WERI-Rb-1 (cell line): ENCODE measurements around the gene SLC27A4.

Experiments
- DNase-seq: peaks from one replicate; pipeline ENCODE4 v3.0.0-alpha.2; 2020
- H3K27ac ChIP-seq: fragments of 250-450 bp; sonication (Bioruptor Pico); 2 replicates; pipeline ENCODE4 v1.5.1; 2020; ENCODE audit warnings: mild to moderate bottlenecking, moderate library complexity
- H3K27me3 ChIP-seq: fragments of 250-450 bp; sonication (Bioruptor Pico); 2 replicates; pipeline ENCODE4 v1.5.1; 2021; ENCODE audit warnings: mild to moderate bottlenecking, low read depth, moderate library complexity; ENCODE audit not compliant: insufficient read depth, severe bottlenecking
- H3K36me3 ChIP-seq: fragments of 250-450 bp; sonication (Bioruptor Pico); 2 replicates; pipeline ENCODE4 v1.5.1; 2020; ENCODE audit warnings: mild to moderate bottlenecking, moderate library complexity
- H3K4me3 ChIP-seq: 2 replicates; pipeline ENCODE4 v1.5.1; 2011; ENCODE audit warnings: low read depth, mild to moderate bottlenecking, control low read depth, low read length
- H3K9me3 ChIP-seq: fragments of 250-450 bp; sonication (Bioruptor Pico); 2 replicates; pipeline ENCODE4 v1.5.1; 2021; ENCODE audit warnings: mild to moderate bottlenecking, moderate library complexity; ENCODE audit not compliant: severe bottlenecking
- TF ChIP-seq, protein P1 (sequence below): IDR thresholded peaks from 2 replicates; pipeline ENCODE4 v1.5.1; 2011; ENCODE audit warnings: low read depth, mild to moderate bottlenecking, control low read depth, inconsistent platforms, low read length

The SLC27A4 gene

DNA sequence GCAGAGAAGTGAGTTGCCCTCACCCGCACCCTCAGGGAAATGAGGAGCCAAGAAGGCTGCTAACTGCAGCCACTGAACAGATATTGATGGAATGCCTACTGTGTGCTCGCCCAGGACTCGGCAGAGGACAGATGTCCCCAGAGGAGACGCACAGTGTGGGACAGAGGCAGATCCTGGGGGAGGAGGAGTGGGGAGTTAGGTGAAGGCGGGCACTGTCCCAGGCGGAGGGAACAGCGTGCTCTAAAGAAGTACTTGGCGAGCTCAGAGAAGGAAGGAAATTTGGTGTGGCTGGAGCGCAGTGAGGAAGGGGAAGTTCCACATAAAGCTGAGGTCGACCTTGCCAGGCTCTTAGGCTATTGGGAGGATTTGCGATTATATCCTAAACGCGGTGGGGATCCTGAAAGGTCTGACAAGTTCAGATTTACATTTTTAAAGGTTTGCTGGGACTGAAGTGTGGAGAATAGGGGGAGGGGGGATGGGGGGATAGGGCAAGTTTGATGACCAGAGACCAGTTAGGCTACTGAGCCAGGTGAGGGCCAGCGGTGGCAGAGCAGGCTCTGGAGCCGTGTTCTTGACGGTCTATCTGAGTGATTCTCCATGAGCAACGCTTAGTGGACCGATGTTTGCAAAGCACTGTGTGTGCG lies 56.8 kb downstream of the SLC27A4 start:
- Histone ChIP-seq H3K27ac (peak overlapping the region; percentile 9; the same call in 1 of the 2 replicates), H3K27me3 (no peaks in the 10 kb centered on the region), H3K36me3 (peaks cover 8% of the 10 kb centered on the region), H3K9me3 (peaks cover 8% of the 10 kb centered on the region), H3K4me3 (no peak overlapping the region)
- no peak for DNase-seq
- TF ChIP-seq, protein P1, sequence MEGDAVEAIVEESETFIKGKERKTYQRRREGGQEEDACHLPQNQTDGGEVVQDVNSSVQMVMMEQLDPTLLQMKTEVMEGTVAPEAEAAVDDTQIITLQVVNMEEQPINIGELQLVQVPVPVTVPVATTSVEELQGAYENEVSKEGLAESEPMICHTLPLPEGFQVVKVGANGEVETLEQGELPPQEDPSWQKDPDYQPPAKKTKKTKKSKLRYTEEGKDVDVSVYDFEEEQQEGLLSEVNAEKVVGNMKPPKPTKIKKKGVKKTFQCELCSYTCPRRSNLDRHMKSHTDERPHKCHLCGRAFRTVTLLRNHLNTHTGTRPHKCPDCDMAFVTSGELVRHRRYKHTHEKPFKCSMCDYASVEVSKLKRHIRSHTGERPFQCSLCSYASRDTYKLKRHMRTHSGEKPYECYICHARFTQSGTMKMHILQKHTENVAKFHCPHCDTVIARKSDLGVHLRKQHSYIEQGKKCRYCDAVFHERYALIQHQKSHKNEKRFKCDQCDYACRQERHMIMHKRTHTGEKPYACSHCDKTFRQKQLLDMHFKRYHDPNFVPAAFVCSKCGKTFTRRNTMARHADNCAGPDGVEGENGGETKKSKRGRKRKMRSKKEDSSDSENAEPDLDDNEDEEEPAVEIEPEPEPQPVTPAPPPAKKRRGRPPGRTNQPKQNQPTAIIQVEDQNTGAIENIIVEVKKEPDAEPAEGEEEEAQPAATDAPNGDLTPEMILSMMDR, result no peak

- Histone ChIP-seq H3K36me3 (peaks cover under 1% of the 10 kb centered on the region), H3K9me3 (peaks cover 4% of the 10 kb centered on the region), H3K27me3 (no peaks in the 10 kb centered on the region), H3K4me3 (no peak overlapping the region), H3K27ac (no peak overlapping the region)
- TF ChIP-seq, protein P1, result no peak
- DNase-seq, result no peak
Observed at GRCh38 chr9:128397831-128398230, 57.5 kb downstream of the SLC27A4 start.

DNA sequence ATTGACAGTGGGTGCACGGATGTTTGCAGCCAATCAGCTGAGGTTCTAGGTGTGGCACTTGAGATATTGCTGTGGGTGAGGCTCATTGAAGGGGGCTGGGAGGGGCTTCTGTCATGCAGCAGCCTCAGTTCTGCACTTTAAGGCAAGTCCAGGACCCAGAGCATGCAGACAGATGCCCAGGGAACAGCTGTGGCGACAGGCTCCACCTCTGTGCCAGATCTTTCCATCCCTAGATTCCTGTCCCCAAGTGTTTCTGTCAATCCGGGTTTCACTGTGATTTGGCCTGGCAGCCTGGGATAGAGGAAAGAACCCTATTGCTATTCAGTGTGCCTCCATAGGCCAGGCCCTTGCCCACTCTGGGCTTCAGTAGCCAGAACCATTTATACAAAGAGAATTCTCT lies 59.5 kb downstream of the SLC27A4 start:
- Histone ChIP-seq H3K36me3 (no peaks in the 10 kb centered on the region), H3K9me3 (peaks cover 4% of the 10 kb centered on the region), H3K27ac (no peak overlapping the region), H3K4me3 (no peak overlapping the region), H3K27me3 (no peaks in the 10 kb centered on the region)
- no peak for DNase-seq
- TF ChIP-seq, protein P1, result no peak

DNA sequence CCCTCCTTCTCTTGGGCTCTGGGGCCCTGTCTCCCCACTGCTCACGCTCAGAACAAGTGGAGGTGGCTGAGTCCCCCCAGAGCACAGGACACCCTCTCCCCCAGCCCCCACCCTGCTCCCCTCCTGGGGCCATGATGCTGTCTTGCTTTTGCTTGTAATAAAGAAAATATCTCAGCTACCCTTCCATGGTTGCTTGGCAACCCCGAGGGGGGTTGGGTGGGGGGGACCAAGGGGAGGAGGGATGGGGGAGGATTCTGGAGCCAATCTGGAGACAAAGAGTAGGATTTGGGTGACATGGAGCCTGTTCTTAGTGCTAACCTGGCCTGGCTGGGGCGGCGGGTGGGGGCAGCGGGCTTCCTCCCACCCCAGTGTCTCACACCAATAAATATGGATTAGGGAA lies 64.2 kb downstream of the SLC27A4 start:
- Histone ChIP-seq H3K27ac (no peak overlapping the region), H3K9me3 (peaks cover 4% of the 10 kb centered on the region), H3K36me3 (no peaks in the 10 kb centered on the region), H3K27me3 (no peaks in the 10 kb centered on the region), H3K4me3 (no peak overlapping the region)
- DNase-seq, result no peak
- TF ChIP-seq, protein P1, result no peak

DNA sequence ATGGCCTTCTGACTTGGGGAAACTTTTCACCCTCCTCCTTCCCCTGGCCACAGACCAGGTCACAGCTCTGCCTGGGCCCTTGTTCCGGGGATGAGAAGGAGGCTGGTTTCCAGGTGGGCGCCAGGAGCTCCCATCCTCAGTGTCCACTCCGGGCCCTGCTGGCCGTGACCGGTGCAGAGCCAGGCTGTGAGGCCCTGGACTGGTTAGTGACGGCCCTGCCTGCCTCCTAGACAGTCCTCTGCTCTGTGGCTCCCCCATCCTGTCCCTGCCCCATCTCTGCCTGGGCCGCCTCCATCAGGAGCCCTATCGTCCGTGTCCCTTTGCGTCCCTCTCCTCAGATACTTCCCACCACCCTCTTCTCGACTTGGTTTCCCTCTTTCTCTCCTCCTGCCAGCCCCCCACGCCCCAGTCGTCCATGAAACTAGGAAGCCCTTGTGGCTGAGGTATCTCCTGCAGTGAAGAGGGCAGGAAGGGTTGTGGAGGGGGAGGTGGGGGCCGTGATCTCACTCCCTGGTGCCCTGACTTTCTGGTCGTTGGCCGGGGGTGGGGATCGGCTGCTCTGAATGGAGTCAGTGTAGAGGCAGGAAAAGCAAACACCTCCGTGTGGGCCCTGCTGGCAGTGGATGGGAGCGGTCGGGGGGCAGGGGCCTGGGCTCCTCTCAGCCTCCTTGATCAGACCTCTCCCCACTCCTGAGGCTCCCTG lies 64.9 kb downstream of the SLC27A4 start:
- TF ChIP-seq, protein P1, result no peak
- DNase-seq, result no peak
- Histone ChIP-seq H3K36me3 (no peaks in the 10 kb centered on the region), H3K27me3 (no peaks in the 10 kb centered on the region), H3K27ac (peak overlapping the region; percentile 46), H3K4me3 (no peak overlapping the region), H3K9me3 (peaks cover 4% of the 10 kb centered on the region)

DNA sequence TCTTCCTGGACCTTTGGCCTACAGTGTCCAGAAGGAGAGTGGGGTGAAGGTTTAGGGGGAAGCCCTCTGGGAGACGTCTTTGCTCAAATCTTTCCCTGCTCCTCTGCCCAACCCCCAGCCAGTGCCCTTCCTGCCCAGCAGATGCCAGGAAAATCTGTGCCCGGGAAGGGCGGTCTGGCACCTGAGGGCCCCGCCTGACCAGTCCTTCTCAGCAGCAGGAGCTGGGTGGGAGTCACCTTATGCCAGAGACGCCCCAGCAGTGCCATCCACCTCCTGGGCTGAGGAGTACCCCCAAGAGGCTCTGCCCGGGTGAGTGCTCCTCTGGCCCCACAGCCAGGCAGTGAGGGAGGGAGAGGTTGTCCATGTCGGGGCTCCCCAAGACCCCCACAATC lies 65.4 kb downstream of the SLC27A4 start:
- no peaks in the 10 kb centered on the region for H3K36me3 ChIP-seq
- no peak for DNase-seq
- TF ChIP-seq, protein P1, result no peak
- peak overlapping the region; percentile 46 for H3K27ac ChIP-seq
- no peaks in the 10 kb centered on the region for H3K9me3 ChIP-seq
- no peaks in the 10 kb centered on the region for H3K27me3 ChIP-seq
- no peak overlapping the region for H3K4me3 ChIP-seq
